Nephron progenitor cell (in vitro differentiated cells): ENCODE results near the gene C2orf69.

Experiments
- DNase-seq: peaks from one replicate; pipeline ENCODE4 v3.0.0; 2021
- H3K27ac Mint-ChIP-seq: 2 replicates; pipeline ENCODE4 v1.8.0; 2021; ENCODE audit warnings: mild to moderate bottlenecking, moderate library complexity, mixed read lengths
- H3K27me3 Mint-ChIP-seq: 2 replicates; pipeline ENCODE4 v1.8.0; 2021; ENCODE audit warnings: mild to moderate bottlenecking, low read depth, mixed read lengths; ENCODE audit not compliant: poor library complexity
- H3K36me3 Mint-ChIP-seq: 2 replicates; pipeline ENCODE4 v1.8.0; 2021; ENCODE audit warnings: low read depth, mixed read lengths
- H3K4me1 Mint-ChIP-seq: 2 replicates; pipeline ENCODE4 v1.8.0; 2021; ENCODE audit warnings: mixed read lengths
- H3K4me3 Mint-ChIP-seq: 2 replicates; pipeline ENCODE4 v1.8.0; 2021; ENCODE audit warnings: mild to moderate bottlenecking, moderate library complexity, mixed read lengths
- H3K9me3 Mint-ChIP-seq: 2 replicates; pipeline ENCODE4 v1.8.0; 2021; ENCODE audit warnings: mild to moderate bottlenecking, moderate library complexity, mixed read lengths
- CTCF ChIP-seq: fragments of 200-600 bp; sonication (generic); IDR thresholded peaks from 2 replicates; pipeline ENCODE4 v1.5.0; 2021; ENCODE audit warnings: antibody characterized with exemption

C2orf69 gene

DNA sequence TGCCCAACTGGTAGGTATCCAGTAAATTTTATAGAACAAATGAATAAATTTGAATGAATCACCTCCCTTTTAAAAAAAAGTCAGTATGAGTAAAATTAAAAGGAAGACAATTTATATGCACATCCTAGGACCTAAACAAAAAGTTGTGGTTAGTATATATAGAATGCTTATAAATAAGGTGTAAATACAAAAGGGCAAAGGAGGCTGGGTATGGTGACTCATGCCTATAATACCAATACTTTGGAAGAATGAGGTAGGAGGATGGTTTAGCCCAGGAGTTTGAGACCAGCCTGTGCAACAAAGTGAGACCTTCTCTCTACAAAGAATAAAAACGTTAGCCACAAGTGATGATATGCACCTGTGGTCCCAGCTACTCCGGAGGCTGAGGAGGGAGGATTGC is 12.8 kb downstream of the C2orf69 start:
- TF ChIP-seq CTCF = no peak
- peak overlapping the region; percentile 45 for H3K27ac Mint-ChIP-seq
- peaks cover 6% of the 10 kb centered on the region for H3K9me3 Mint-ChIP-seq
- no peaks in the 10 kb centered on the region for H3K27me3 Mint-ChIP-seq
- no peak for DNase-seq
- H3K4me1 Mint-ChIP-seq = peaks cover 7% of the 10 kb centered on the region
- no peak overlapping the region for H3K4me3 Mint-ChIP-seq
- H3K36me3 Mint-ChIP-seq = peaks cover 50% of the 10 kb centered on the region

DNA sequence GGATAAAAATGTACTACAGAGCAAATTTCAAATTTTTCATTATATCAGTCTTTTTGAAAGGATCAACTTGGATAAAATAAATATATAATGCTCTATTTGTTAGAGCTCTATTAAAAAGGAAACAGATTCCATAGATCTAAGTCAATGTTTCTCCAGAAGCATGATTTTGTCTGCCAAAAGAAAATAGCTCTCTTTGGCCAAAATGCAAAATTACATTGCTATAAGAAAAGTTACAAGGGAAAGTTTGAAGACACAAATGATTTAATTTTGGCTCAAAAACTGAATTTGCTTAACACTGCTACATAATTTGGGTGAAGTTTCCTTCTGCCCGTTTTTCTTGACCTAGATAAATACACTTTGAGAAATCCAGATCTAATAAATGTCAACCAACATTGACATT is 15.7 kb downstream of the C2orf69 start:
- Mint-ChIP-seq H3K27ac (no peak overlapping the region), H3K9me3 (no peaks in the 10 kb centered on the region), H3K4me3 (no peak overlapping the region), H3K36me3 (peaks cover 54% of the 10 kb centered on the region), H3K4me1 (peaks cover 7% of the 10 kb centered on the region), H3K27me3 (no peaks in the 10 kb centered on the region)
- TF ChIP-seq CTCF = no peak
- no peak for DNase-seq

- Mint-ChIP-seq H3K4me1 (no peaks in the 10 kb centered on the region), H3K4me3 (no peak overlapping the region), H3K27me3 (no peaks in the 10 kb centered on the region), H3K27ac (peak overlapping the region; percentile 85), H3K9me3 (no peaks in the 10 kb centered on the region), H3K36me3 (peaks cover 53% of the 10 kb centered on the region)
- DNase-seq = no peak
- no peak for TF ChIP-seq CTCF
Observed at GRCh38 chr2:199928226-199928625, 17.1 kb downstream of the C2orf69 start.

- H3K4me3 Mint-ChIP-seq = no peak overlapping the region
- DNase-seq = no peak
- peaks cover 53% of the 10 kb centered on the region for H3K36me3 Mint-ChIP-seq
- H3K4me1 Mint-ChIP-seq = no peaks in the 10 kb centered on the region
- TF ChIP-seq CTCF = no peak
- H3K27me3 Mint-ChIP-seq = no peaks in the 10 kb centered on the region
- peak overlapping the region; percentile 85 for H3K27ac Mint-ChIP-seq
- H3K9me3 Mint-ChIP-seq = no peaks in the 10 kb centered on the region
Observed at GRCh38 chr2:199928626-199929025, 17.5 kb downstream of the C2orf69 start.

DNA sequence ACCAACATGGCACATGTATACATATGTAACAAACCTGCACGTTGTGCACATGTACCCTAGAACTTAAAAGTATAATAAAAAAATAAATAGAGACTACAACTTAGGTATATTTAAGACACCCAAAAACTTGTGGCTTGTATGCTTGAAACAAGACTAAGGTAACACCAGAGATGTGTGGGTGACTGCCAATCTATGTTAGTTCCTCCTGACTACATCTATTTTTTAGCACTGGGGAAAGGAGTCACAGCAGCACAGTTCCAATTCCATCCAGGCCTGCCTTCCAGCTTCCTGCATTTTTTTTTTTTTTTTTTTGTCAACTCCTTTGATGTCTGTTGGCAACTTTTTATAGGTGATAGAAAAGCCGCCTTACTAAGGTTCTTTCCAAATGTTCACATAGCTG is 18.2 kb downstream of the C2orf69 start:
- Mint-ChIP-seq H3K4me1 (no peaks in the 10 kb centered on the region), H3K9me3 (no peaks in the 10 kb centered on the region), H3K27me3 (no peaks in the 10 kb centered on the region), H3K36me3 (peaks cover 53% of the 10 kb centered on the region), H3K4me3 (no peak overlapping the region), H3K27ac (no peak overlapping the region)
- TF ChIP-seq CTCF = no peak
- DNase-seq = no peak

DNA sequence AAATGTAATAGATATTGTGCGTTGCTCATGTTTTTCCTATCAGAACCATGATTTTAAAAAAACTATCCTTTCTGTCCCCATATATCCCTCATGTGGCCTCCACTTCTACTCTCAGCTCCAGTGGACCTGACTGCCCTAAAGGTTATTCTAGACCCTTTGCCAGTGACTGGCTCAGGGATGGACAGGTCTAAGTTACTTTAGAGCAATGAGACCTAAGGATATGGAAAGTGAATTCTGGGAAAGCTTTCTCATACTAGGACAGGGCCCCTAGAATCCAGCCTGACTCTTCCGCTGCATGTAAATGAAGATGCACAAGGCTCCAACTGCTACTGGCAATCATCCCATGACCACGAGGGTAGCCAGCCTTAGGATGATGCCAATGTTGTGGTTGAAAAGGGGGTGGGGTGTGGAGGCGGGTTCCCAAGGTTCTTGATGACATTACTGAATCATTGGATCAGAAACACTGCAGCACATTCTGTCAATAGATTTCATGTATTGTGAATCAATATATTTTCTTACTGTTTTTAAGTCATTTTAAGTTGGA is 21.3 kb downstream of the C2orf69 start:
- no peak for DNase-seq
- Mint-ChIP-seq H3K36me3 (peaks cover 56% of the 10 kb centered on the region), H3K4me1 (no peaks in the 10 kb centered on the region), H3K9me3 (no peaks in the 10 kb centered on the region), H3K27ac (peak overlapping the region; percentile 23), H3K27me3 (no peaks in the 10 kb centered on the region), H3K4me3 (no peak overlapping the region)
- TF ChIP-seq CTCF = no peak
